Retina (tissue), 1 donor: ENCODE data around the gene RRP1.
A peak's percentile ranks its signal among the peaks of the same experiment; 100 is the strongest.
"Not testable (repeated sequence)": the region's sequence is repeated elsewhere in the genome, so short reads cannot be mapped to it uniquely, and the experiment has no call there.

ENCODE experiments used
- DNase-seq: peaks from one replicate; pipeline ENCODE4 v3.0.0-alpha.2; 2016

Gene RRP1

GRCh38 chr21:43819511-43820405 is 30.4 kb downstream of the RRP1 start:
- DNase-seq, result no peak

GRCh38 chr21:43820466-43820865 is 31.1 kb downstream of the RRP1 start:
- DNase-seq, result no peak

DNA sequence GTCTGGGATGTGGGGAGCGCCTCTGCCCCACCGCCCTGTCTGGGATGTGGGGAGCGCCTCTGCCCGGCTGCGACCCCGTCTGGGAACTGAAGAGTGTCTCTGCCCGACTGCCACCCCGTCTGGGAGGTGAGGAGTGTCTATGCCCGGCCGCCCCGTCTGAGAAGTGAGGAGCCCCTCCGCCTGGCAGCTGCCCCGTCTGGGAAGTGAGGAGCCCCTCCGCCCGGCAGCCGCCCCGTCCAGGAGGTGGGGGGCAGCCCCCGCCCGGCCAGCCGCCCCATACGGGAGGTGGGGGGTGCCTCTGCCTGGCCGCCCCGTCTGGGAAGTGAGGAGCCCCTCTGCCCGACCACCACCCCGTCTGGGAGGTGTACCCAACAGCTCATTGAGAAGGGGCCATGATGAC is 32.8 kb downstream of the RRP1 start:
- not testable (repeated sequence) for DNase-seq

- not testable (repeated sequence) for DNase-seq
Observed at GRCh38 chr21:43822741-43823140, 33.4 kb downstream of the RRP1 start.

DNA sequence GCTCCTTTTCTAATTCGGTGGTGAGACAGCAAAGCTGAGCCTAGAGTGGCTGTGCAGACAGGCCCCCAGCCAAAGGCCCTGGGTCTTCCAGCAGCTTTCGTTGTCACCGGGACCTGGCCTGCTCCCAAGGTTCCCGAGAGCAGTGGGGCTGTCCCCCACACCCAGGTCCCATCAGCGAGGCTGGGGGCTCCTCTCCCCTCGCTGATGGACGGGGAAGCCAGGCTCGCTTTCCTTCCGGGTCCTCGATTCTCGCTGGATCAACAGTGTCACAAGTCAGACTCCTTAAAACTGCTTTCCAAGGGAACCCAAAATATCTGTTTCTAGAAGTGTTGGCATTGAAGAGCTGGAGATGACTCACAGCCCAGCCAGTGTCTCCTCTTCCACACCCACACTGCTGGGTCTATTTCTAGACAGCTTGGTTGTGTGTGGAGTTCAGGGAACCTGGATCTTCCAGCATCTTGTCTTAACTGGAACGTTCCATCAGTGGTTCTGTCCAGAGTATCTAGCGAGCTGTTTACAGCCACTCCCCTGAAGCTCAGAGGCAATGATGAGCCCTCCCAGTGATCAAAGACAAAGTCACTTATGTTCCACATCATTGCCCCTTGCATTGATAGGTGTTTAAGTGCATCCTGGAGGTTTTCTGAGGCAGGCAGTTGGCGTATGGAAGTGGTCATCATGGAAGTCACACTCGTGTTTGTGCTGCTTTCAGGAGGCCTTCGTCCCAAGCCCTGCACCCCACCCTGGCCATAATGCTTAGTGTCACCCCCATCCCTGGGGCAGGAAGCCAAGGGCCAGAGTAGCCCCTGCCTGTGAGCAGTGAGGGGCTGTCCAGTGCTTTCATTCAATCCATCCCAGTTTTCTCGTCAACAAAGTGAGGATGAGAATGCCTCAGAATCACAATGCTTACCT is 35.2 kb downstream of the RRP1 start:
- DNase-seq, result no peak

DNA sequence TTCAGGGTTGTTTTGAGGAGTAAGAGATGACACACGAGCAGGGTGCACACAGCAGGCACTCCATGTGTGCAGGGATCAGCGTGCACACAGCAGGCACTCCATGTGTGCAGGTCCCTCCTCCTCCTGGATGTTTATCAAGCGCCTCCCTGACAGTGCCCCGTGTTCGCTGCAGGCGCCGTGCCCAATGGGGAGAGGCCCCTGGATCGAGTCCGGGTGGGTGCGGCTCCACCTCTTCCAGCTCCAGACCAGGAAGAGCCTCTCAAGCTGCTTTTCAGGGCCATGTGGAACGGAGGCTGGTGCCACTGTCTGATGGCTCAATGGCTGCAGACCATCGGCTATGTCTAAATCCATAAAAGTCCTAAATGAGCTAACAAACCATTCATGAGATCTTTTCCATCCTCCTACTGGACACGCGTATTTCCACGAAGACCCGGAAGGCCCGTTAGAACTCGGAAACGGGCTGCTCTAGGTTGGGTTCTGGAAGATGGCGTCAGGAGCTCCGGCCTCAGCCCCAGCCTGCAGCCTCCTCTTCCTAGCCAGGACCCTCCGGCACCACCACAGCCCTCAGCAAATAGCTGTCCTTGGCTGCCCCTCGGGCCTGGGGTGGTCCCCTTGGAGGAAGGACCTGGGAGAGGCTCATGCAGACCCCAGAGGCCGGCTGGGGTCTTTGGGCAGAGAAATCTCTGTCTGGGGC is 36.0 kb downstream of the RRP1 start:
- no peak for DNase-seq

GRCh38 chr21:43825936-43826622 is 36.7 kb downstream of the RRP1 start:
- peak; percentile 70 for DNase-seq

DNA sequence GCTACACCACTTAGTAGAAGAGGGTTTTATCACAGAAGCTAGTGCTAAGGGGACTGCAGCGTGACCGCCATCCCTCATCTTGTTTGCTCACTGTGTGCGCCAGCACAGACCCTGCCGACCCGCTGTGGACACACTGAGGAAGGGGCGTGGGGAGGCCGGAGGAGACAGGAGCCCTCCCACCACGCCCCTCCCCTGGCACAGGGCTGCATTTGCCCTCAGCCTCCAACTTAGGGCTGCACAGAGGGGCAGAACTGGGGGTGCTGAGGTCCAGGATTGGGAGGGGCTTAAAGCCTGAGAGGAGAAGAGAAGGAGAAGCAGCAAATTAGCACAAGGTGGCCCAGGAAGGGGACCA is 37.2 kb downstream of the RRP1 start:
- peak; percentile 42 for DNase-seq

DNA sequence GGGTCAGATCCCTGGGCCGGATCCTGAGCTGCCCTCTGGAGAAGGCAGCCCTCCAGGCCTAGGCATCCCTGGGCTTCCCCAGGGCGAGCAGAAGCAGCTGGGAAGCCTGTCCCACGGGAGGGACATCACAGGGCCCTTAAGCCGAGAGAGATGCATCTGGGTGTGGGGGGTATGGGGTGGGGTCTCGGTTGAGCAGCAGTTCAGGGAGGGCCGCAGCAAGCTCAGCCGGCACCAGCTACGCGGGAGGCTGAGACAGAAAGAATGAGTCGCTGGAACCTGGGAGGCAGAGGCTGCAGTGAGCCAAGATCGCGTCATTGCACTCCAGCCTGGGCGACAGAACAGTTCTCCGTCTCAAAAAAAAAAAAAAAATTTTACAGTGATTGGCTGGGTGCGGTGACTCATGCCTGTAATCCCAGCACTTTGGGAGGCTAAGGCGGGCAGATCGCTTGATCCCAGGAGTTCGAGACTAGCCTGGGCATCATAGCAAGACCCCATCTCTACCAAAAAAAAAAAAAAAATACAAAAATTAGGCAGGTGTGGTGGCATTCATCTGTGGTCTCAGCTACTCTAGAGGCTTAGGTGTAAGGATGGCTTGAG is 37.7 kb downstream of the RRP1 start:
- DNase-seq, result no peak

DNA sequence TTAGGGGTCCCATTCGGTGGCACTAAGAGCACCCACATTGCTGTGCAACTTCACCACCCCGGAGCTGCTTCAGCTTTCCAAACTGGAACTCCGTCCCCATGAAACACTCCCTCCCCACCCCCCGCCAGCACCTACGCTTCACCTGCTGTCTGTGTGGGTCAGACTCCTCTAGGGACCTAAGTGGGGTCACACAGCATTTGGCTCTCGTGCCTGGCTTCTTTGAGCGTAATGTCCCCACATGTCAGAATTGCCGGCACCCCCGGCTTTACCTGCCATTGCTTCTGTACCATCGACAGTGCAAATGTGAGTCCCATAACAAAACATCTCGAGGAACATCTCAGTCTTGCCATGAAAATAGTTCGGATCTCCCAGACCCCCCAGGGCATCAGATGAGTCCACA is 39.8 kb downstream of the RRP1 start:
- no peak for DNase-seq

GRCh38 chr21:43829575-43830119 is 40.3 kb downstream of the RRP1 start:
- DNase-seq, result no peak

DNA sequence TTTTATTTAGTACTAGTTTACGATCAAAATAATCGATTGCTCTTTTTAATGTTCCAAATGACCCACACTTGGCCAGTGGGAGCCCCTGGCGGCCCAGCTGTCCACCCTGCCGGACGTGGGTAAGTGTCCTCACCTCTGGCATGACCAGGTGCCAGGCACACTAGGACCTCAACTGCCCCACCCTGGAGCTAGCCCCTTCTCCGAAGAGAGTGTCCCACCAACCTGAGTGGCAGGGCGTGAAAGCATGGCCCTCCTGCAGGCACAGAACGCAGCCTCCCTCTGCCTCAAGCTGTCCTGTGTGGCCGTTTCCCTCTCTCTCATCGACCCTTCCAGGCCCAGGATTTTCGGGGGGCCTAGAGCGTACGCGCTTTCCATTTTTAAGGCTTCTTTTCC is 42.8 kb downstream of the RRP1 start:
- DNase-seq, result no peak

DNA sequence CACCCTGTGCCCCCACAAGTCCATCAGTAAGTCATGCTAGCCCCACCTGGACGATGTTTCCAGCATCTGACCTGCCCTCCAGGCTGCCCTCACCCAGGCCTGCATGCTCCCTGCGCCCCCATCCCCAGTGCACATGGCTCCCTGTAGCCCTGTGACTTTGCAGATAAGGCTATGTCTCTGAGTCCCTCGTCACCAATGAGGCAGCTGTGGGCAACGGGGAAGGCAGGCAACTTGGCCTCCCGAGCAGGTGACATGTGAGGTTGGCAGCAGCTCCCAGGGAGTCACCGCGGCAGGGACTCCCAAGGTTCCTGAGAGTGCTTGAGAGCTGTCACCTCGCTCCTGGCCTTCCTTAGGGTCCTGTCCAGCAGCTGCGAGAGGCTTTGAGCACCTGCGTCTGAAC is 43.3 kb downstream of the RRP1 start:
- no peak for DNase-seq

DNA sequence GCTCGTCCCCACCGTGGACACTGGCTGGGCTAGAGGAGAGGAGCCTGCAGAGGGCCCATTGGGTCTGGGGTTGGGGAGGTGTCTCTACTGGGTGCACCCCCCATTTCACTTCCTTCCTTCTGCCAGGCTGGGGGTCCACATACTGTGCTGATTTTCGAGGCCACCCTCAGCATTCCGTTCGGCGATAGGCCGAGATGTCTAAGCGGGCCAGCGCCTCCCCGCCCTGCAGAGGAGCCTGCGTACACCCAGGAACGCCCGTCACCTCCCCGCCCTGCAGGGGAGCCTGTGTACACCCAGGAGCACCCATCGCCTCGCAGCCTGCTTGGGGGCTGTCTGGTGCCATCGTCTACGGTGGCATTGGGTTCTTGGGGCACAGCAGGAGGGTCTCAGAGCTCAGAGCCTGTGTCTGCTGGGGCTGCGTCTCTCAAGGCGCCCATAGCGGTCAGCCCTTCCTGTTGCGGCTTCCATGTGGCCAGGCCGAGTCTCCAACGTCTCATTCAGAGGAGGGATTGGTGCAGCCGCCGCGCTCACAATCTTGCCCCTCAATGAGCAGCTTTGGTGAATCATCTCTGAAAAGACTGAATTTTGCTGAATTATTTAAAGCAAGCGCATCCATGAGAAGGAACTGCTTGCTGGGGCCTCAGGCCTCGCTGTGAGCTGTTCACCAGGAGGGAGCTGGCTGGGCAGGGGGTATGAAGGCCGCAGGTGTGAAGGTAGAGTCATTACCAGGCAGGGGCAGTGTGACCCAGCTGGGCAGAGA is 44.9 kb downstream of the RRP1 start:
- DNase-seq, result no peak

DNA sequence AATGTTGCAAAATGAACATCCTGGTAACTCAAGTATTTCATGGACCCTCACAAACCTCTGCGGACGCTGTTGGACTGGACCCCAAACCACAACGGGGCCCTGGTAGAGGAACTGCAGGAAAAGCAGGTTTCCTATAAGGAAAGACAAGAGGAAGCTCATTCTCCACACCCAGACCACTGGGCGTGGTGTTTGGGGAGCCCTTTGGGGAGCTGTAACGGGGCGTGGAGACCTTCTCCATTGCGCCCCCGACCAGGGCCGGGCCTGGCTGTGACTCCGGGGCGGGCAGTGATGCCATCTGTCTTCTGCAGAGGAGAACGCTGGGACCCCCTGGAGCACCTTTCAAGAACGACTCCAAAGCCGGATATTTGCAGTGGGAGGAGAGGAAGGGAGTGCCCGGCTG is 45.7 kb downstream of the RRP1 start:
- no peak for DNase-seq

GRCh38 chr21:43835861-43836260 is 46.5 kb downstream of the RRP1 start:
- DNase-seq, result no peak

- DNase-seq, result no peak
Observed at GRCh38 chr21:43836616-43837015, 47.2 kb downstream of the RRP1 start.

- DNase-seq, result no peak
Observed at GRCh38 chr21:43840259-43840658, 50.9 kb downstream of the RRP1 start.

- DNase-seq, result no peak
Observed at GRCh38 chr21:43842742-43843141, 53.4 kb downstream of the RRP1 start.

- not testable (repeated sequence) for DNase-seq
Observed at GRCh38 chr21:43844906-43845305, 55.5 kb downstream of the RRP1 start.

DNA sequence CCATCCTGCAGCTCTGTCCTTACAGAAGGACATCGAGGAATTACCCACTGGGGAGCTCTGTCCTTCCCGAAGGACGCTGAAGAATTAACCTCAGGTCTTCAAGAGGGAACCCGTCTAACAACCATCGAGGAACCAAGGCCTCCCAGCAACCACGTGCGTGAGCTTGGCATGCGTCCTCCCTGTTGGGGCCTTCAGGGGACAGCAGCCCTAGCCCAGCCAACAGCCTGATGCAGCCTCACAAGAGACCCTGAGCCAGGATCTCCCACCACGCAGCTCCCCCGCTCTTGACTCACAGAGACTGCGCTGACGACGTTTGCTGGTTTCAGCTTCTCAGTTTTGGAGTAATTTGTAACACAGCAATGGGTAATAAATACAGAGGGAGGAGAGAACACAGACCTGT is 56.0 kb downstream of the RRP1 start:
- DNase-seq, result no peak
